GM06990 (cell line): ENCODE data around the gene SMPD1.

ENCODE experiments used
- DNase-seq: peaks from one replicate; pipeline ENCODE4 v3.0.0-alpha.2; 2011; ENCODE audit not compliant: insufficient read length; ENCODE audit errors: extremely low read depth
- H3K27me3 ChIP-seq: replicated peaks from 2 replicates; pipeline ENCODE4 v1.6.0; 2011; ENCODE audit warnings: low read length; ENCODE audit not compliant: control insufficient read depth, insufficient read depth
- H3K36me3 ChIP-seq: 2 replicates; pipeline ENCODE4 v1.5.1; 2011; ENCODE audit warnings: low read length; ENCODE audit not compliant: control insufficient read depth, insufficient read depth
- H3K4me3 ChIP-seq: replicated peaks from 2 replicates; pipeline ENCODE4 v1.5.1; 2011; ENCODE audit warnings: low read depth, mild to moderate bottlenecking, control low read depth, low read length
- TF ChIP-seq, protein P1 (sequence below): IDR thresholded peaks from 2 replicates; pipeline ENCODE4 v1.5.1; 2011; ENCODE audit warnings: low read length, control low read depth, mild to moderate bottlenecking, inconsistent platforms; ENCODE audit not compliant: insufficient read depth, poor library complexity, severe bottlenecking

SMPD1 gene

DNA sequence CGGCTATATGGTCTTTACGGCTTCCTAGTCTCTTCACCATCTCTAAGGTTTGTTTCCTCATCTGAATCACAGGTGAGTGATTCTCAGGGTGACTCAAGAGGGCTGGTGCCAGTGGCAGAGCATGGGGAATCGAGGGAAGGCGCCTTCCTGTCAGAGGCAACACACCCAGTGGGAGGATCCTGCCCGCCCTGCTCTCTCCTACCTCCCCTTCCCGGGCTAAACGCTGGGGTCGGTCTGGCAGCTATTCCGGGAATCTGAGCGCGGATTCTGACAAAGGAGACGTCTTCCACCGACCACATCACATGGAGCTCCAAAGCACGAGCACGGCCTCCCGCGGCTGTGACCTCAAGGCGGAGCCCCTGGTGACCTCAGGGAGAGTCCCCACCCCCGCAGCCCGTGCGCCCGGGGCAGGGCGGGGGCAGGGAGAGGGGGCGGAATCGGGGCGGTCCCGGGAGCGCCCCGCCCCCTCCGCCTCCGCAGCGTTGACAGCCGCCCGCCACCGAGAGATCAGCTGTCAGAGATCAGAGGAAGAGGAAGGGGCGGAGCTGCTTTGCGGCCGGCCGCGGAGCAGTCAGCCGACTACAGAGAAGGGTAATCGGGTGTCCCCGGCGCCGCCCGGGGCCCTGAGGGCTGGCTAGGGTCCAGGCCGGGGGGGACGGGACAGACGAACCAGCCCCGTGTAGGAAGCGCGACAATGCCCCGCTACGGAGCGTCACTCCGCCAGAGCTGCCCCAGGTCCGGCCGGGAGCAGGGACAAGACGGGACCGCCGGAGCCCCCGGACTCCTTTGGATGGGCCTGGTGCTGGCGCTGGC is at the start of gene SMPD1:
TSS of gene SMPD1 (plus strand) at position 570 of the 813 bp plus-strand sequence. CDS start at position 695, 125 bp downstream.
- peak within 1 kb of the TSS; percentile 81 for H3K4me3 ChIP-seq
- H3K27me3 ChIP-seq, result no peaks in the 10 kb centered on the region
- DNase-seq, result peak; percentile 94
- TF ChIP-seq, protein P1, sequence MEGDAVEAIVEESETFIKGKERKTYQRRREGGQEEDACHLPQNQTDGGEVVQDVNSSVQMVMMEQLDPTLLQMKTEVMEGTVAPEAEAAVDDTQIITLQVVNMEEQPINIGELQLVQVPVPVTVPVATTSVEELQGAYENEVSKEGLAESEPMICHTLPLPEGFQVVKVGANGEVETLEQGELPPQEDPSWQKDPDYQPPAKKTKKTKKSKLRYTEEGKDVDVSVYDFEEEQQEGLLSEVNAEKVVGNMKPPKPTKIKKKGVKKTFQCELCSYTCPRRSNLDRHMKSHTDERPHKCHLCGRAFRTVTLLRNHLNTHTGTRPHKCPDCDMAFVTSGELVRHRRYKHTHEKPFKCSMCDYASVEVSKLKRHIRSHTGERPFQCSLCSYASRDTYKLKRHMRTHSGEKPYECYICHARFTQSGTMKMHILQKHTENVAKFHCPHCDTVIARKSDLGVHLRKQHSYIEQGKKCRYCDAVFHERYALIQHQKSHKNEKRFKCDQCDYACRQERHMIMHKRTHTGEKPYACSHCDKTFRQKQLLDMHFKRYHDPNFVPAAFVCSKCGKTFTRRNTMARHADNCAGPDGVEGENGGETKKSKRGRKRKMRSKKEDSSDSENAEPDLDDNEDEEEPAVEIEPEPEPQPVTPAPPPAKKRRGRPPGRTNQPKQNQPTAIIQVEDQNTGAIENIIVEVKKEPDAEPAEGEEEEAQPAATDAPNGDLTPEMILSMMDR, result no peak
- H3K36me3 ChIP-seq, result no peaks in the 10 kb centered on the region; the same call in 1 of the 2 replicates

DNA sequence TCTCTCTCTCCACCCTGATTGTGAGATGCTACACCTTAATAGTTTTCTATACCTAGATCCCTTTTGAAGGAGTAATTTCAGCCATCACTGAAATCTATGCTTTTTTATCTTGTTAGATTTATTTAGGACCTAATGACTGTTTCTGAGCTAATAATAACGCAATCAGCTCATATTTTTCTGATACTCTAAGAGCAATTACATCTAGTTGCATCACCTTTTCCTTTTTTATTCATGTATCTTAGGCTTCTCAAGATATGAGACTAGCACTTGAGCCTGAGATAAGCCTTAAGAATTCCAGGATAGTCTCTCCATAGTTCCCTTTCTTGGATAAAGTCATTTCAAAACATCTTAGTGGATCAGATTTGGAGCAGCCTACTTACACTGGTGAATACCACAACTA is 44.9 kb upstream of the SMPD1 start:
- Histone ChIP-seq H3K27me3 (no peaks in the 10 kb centered on the region; the same call in 1 of the 2 replicates), H3K4me3 (no peak overlapping the region), H3K36me3 (no peaks in the 10 kb centered on the region)
- TF ChIP-seq, protein P1, result no peak
- no peak for DNase-seq

DNA sequence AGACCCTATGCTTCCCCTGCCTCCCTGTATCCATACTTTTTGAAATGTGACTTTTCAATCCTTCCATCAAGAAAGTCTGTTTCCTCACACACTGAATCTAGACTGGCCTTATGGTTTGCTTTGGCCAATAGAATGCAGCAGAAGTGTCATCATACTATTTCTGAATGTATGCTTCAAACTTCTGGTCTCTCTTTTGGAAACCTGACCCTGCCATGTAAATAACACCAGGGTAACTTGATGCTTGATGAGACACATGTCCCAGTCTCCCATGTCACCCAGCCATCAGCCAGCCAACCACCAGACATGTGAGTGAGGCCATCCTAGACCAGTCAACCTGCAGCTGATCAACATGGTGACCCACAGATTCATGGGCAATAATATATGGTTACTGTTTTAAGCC is 40.2 kb upstream of the SMPD1 start:
- no peak for DNase-seq
- H3K27me3 ChIP-seq, result no peaks in the 10 kb centered on the region; the same call in 1 of the 2 replicates
- TF ChIP-seq, protein P1, result no peak
- H3K4me3 ChIP-seq, result no peak overlapping the region
- H3K36me3 ChIP-seq, result no peaks in the 10 kb centered on the region

DNA sequence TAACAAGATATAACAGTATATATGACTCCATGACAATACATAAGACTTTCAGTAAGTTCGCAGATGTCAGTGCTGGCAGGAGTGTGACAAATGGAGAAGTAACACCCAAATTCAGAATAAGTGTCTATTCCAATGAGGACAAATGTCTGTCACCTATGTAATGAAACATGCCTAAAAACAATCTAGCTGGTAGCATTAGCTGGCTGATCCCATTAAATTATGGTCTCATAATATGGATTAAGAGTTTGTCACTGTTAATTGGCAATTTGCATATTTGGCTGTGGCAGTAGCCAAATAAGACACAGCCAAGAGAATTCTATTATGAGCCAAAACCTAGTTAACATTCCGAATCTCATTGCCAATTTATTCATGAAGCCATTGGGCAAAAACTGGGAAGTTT is 39.8 kb upstream of the SMPD1 start:
- Histone ChIP-seq H3K4me3 (no peak overlapping the region), H3K36me3 (no peaks in the 10 kb centered on the region), H3K27me3 (no peaks in the 10 kb centered on the region; the same call in 1 of the 2 replicates)
- TF ChIP-seq, protein P1, result no peak
- DNase-seq, result no peak

DNA sequence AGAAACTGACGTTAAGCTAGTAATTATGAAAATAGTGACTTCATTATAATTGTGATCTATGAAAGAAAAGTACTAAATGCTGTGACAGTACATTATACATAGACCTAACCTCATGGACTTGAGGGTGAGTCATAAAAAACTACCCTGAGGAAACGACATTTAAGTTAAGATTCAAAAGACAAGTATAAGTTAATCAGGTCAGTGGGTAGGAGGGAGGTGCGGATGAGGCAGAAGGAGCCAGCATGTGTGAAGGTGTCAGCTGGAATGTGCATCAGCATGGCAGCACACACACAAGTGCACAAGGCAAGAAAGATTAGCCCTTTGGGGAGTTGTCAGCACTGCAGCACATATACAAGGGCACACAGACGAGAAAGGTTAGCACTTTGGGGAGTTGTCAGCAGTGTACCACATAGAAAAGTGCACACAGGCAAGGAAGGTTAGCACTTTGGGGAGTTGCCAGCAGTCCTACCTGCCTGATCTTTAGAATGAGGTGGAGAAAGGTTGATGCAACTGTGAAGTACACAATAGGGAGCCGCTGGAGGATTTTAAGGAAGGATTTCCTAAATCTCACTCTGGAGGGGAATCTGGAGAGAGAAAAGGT is 38.4 kb upstream of the SMPD1 start:
- TF ChIP-seq, protein P1, result no peak
- DNase-seq, result no peak
- Histone ChIP-seq H3K4me3 (no peak overlapping the region), H3K36me3 (no peaks in the 10 kb centered on the region), H3K27me3 (no peaks in the 10 kb centered on the region; the same call in 1 of the 2 replicates)
